Measurements from ENCODE around the gene NPC2. TPM values are rescaled to one million over a fixed set of nuclear protein-coding genes. Genes with fewer than 3 reads are reported as not detected.
"Not testable (repeated sequence)": the region's sequence is repeated elsewhere in the genome, so short reads cannot be mapped to it uniquely, and the experiment has no call there.

The NPC2 gene
- total RNA-seq = 10 to 100 TPM; 17.1 to 18.3 TPM
- 75.6 TPM for polyA plus RNA-seq

- Mint-ChIP-seq H3K27ac (peak within 1 kb of the TSS in 7 of 8 donors; percentile 75 to 97 (median 94)), H3K27me3 (no peaks in the 10 kb centered on the region), H3K36me3 (peaks cover 0 to 20% (median 6%) of the 10 kb centered on the region in 3 donors), H3K4me3 (peak within 1 kb of the TSS in 1 of 7 donors; percentile 94), H3K4me1 (peaks cover 18 to 27% (median 21%) of the 10 kb centered on the region in 3 donors), H3K9me3 (no peaks in the 10 kb centered on the region)
- ChIA-PET POLR2A (interaction anchor here (1.0 kb wide), 1 partner anchor 92 kb away, joined by 4 read pairs; no protein-coding TSS in a partner anchor), CTCF (interaction anchor here (0.8 to 2.3 kb wide), 3 partner anchors 116 to 130 kb away, joined by 3 to 7 read pairs (median 3); partner anchors contain the start of gene LTBP2)
- Histone ChIP-seq H3K27me3 (ENCODE audit: insufficient read depth, low read length, poor library complexity, severe bottlenecking) (no peaks in the 10 kb centered on the region), H3K9me3 (ENCODE audit: low read length) (no peaks in the 10 kb centered on the region), H3K4me1 (ENCODE audit: insufficient read depth, low read length) (peaks cover 30% of the 10 kb centered on the region), H3K27ac (ENCODE audit: low read depth, low read length) (peak within 1 kb of the TSS; percentile 83), H3K4me3 (ENCODE audit: low read length) (peak within 1 kb of the TSS; percentile 96), H3K36me3 (ENCODE audit: insufficient read depth, low read length) (no peaks in the 10 kb centered on the region)
- peak in 1 of 5 donors; percentile 23 for DNase-seq
Measured at GRCh38 chr14:74492776-74493342, at the start of gene NPC2. NPC2 (minus strand) TSS chr14:74493305; CDS start chr14:74493274, 31 bp downstream.

GRCh38 chr14:74542056-74542685 lies 49.1 kb upstream of the NPC2 start:
- no peaks in the 10 kb centered on the region for H3K36me3 Mint-ChIP-seq
- H3K27ac ChIP-seq (ENCODE audit: low read depth, low read length) = no peak overlapping the region
- no peak overlapping the region for H3K4me3 ChIP-seq (ENCODE audit: low read length)
- H3K4me1 ChIP-seq (ENCODE audit: insufficient read depth, low read length) = no peaks in the 10 kb centered on the region
- ChIA-PET CTCF (no interaction called here), POLR2A (no interaction called here)
- H3K4me1 Mint-ChIP-seq = no peaks in the 10 kb centered on the region
- H3K27ac Mint-ChIP-seq = no peak overlapping the region
- no peaks in the 10 kb centered on the region for H3K36me3 ChIP-seq (ENCODE audit: insufficient read depth, low read length)
- DNase-seq = no peak
- H3K9me3 ChIP-seq (ENCODE audit: low read length) = no peaks in the 10 kb centered on the region
- peaks cover 0 to 1% of the 10 kb centered on the region in 2 donors for H3K27me3 Mint-ChIP-seq
- H3K27me3 ChIP-seq (ENCODE audit: insufficient read depth, low read length, poor library complexity, severe bottlenecking) = no peaks in the 10 kb centered on the region
- H3K4me3 Mint-ChIP-seq = no peak overlapping the region
- no peaks in the 10 kb centered on the region for H3K9me3 Mint-ChIP-seq

GRCh38 chr14:74541225-74541624 lies 48.1 kb upstream of the NPC2 start:
- no peaks in the 10 kb centered on the region for H3K36me3 Mint-ChIP-seq
- Histone ChIP-seq H3K9me3 (ENCODE audit: low read length) (no peaks in the 10 kb centered on the region), H3K4me1 (ENCODE audit: insufficient read depth, low read length) (no peaks in the 10 kb centered on the region), H3K27ac (ENCODE audit: low read depth, low read length) (no peak overlapping the region), H3K27me3 (ENCODE audit: insufficient read depth, low read length, poor library complexity, severe bottlenecking) (no peaks in the 10 kb centered on the region), H3K36me3 (ENCODE audit: insufficient read depth, low read length) (no peaks in the 10 kb centered on the region), H3K4me3 (ENCODE audit: low read length) (no peak overlapping the region)
- no peak overlapping the region for H3K4me3 Mint-ChIP-seq
- DNase-seq = no peak
- ChIA-PET POLR2A (no interaction called here), CTCF (no interaction called here)
- H3K4me1 Mint-ChIP-seq = no peaks in the 10 kb centered on the region
- no peak overlapping the region for H3K27ac Mint-ChIP-seq
- H3K27me3 Mint-ChIP-seq = peaks cover 0 to 1% of the 10 kb centered on the region in 2 donors
- no peaks in the 10 kb centered on the region for H3K9me3 Mint-ChIP-seq

- Histone ChIP-seq H3K27me3 (ENCODE audit: insufficient read depth, low read length, poor library complexity, severe bottlenecking) (no peaks in the 10 kb centered on the region), H3K36me3 (ENCODE audit: insufficient read depth, low read length) (no peaks in the 10 kb centered on the region), H3K4me1 (ENCODE audit: insufficient read depth, low read length) (no peaks in the 10 kb centered on the region), H3K27ac (ENCODE audit: low read depth, low read length) (no peak overlapping the region), H3K9me3 (ENCODE audit: low read length) (no peaks in the 10 kb centered on the region), H3K4me3 (ENCODE audit: low read length) (no peak overlapping the region)
- Mint-ChIP-seq H3K27me3 (no peaks in the 10 kb centered on the region), H3K4me1 (no peaks in the 10 kb centered on the region), H3K36me3 (no peaks in the 10 kb centered on the region), H3K9me3 (no peaks in the 10 kb centered on the region), H3K4me3 (no peak overlapping the region), H3K27ac (no peak overlapping the region)
- DNase-seq = no peak
- ChIA-PET POLR2A (no interaction called here), CTCF (no interaction called here)
Measured at GRCh38 chr14:74539503-74539902, 46.4 kb upstream of the NPC2 start.

GRCh38 chr14:74538411-74539391 lies 45.6 kb upstream of the NPC2 start:
- Mint-ChIP-seq H3K27ac (peak overlapping the region in 3 of 8 donors; percentile 8 to 35 (median 11)), H3K36me3 (no peaks in the 10 kb centered on the region), H3K4me1 (peaks cover 0 to under 1% (median 0%) of the 10 kb centered on the region in 3 donors), H3K9me3 (no peaks in the 10 kb centered on the region), H3K4me3 (no peak overlapping the region), H3K27me3 (no peaks in the 10 kb centered on the region)
- Histone ChIP-seq H3K4me3 (ENCODE audit: low read length) (no peak overlapping the region), H3K27ac (ENCODE audit: low read depth, low read length) (no peak overlapping the region), H3K9me3 (ENCODE audit: low read length) (no peaks in the 10 kb centered on the region), H3K36me3 (ENCODE audit: insufficient read depth, low read length) (no peaks in the 10 kb centered on the region), H3K4me1 (ENCODE audit: insufficient read depth, low read length) (no peaks in the 10 kb centered on the region), H3K27me3 (ENCODE audit: insufficient read depth, low read length, poor library complexity, severe bottlenecking) (no peaks in the 10 kb centered on the region)
- POLR2A ChIA-PET = no interaction called here
- CTCF ChIA-PET = no interaction called here
- no peak for DNase-seq

- H3K9me3 ChIP-seq (ENCODE audit: low read length); DNase-seq; H3K36me3 ChIP-seq (ENCODE audit: insufficient read depth, low read length); H3K27ac ChIP-seq (ENCODE audit: low read depth, low read length); H3K4me1 ChIP-seq (ENCODE audit: insufficient read depth, low read length); H3K27me3 ChIP-seq (ENCODE audit: insufficient read depth, low read length, poor library complexity, severe bottlenecking); H3K4me3 ChIP-seq (ENCODE audit: low read length); H3K9me3 Mint-ChIP-seq; H3K4me1 Mint-ChIP-seq; H3K27me3 Mint-ChIP-seq; POLR2A ChIA-PET; H3K4me3 Mint-ChIP-seq; CTCF ChIA-PET; H3K27ac Mint-ChIP-seq; H3K36me3 Mint-ChIP-seq: not testable (repeated sequence)
Measured at GRCh38 chr14:74536336-74536735, 43.2 kb upstream of the NPC2 start.

- Histone ChIP-seq H3K27me3 (ENCODE audit: insufficient read depth, low read length, poor library complexity, severe bottlenecking) (no peaks in the 10 kb centered on the region), H3K4me1 (ENCODE audit: insufficient read depth, low read length) (no peaks in the 10 kb centered on the region), H3K27ac (ENCODE audit: low read depth, low read length) (no peak overlapping the region), H3K4me3 (ENCODE audit: low read length) (no peak overlapping the region), H3K36me3 (ENCODE audit: insufficient read depth, low read length) (no peaks in the 10 kb centered on the region), H3K9me3 (ENCODE audit: low read length) (no peaks in the 10 kb centered on the region)
- Mint-ChIP-seq H3K9me3 (no peaks in the 10 kb centered on the region), H3K36me3 (no peaks in the 10 kb centered on the region), H3K27me3 (peaks cover 0 to 4% of the 10 kb centered on the region in 2 donors), H3K4me3 (no peak overlapping the region), H3K4me1 (peaks cover 0 to 7% (median 0%) of the 10 kb centered on the region in 3 donors), H3K27ac (no peak overlapping the region)
- POLR2A ChIA-PET = no interaction called here
- no peak for DNase-seq
- CTCF ChIA-PET = no interaction called here
Measured at GRCh38 chr14:74535756-74536325, 42.7 kb upstream of the NPC2 start.

- no peaks in the 10 kb centered on the region for H3K36me3 Mint-ChIP-seq
- Histone ChIP-seq H3K4me3 (ENCODE audit: low read length) (no peak overlapping the region), H3K27ac (ENCODE audit: low read depth, low read length) (no peak overlapping the region), H3K27me3 (ENCODE audit: insufficient read depth, low read length, poor library complexity, severe bottlenecking) (no peaks in the 10 kb centered on the region), H3K4me1 (ENCODE audit: insufficient read depth, low read length) (no peaks in the 10 kb centered on the region), H3K9me3 (ENCODE audit: low read length) (no peaks in the 10 kb centered on the region), H3K36me3 (ENCODE audit: insufficient read depth, low read length) (no peaks in the 10 kb centered on the region)
- CTCF ChIA-PET = no interaction called here
- no peaks in the 10 kb centered on the region for H3K9me3 Mint-ChIP-seq
- no peak overlapping the region for H3K4me3 Mint-ChIP-seq
- no peak overlapping the region for H3K27ac Mint-ChIP-seq
- POLR2A ChIA-PET = no interaction called here
- H3K4me1 Mint-ChIP-seq = peaks cover 0 to 7% (median 0%) of the 10 kb centered on the region in 3 donors
- peaks cover 0 to 4% of the 10 kb centered on the region in 2 donors for H3K27me3 Mint-ChIP-seq
- DNase-seq = no peak
Measured at GRCh38 chr14:74533576-74533975, 40.5 kb upstream of the NPC2 start.

All from CD8-positive, alpha-beta memory T cell (primary cell).